ENCODE measurements around the gene FANCF. TPM values are rescaled to one million over a fixed set of nuclear protein-coding genes. Genes with fewer than 3 reads are reported as not detected.
A peak's percentile ranks its signal among the peaks of the same experiment; 100 is the strongest.

Gene FANCF
- total RNA-seq, 1 experiment from 2014 or later, result 15.0 TPM

- DNase-seq (ENCODE audit: low spot score), result no peak
- TF ChIP-seq CTCF (conservative IDR thresholded peaks at IDR 0.05; ENCODE audit: low read depth, low read length), result no peak
- no TSS peak for BruUV-seq (replicated peaks)
- Histone ChIP-seq H3K27ac (ENCODE audit: low read depth, low read length, poor library complexity, severe bottlenecking) (no peak overlapping the region), H3K4me1 (ENCODE audit: insufficient read depth, low read length, poor library complexity, severe bottlenecking) (no peaks in the 10 kb centered on the region), H3K9me3 (ENCODE audit: low read depth, low read length, poor library complexity, severe bottlenecking) (no peaks in the 10 kb centered on the region), H3K36me3 (ENCODE audit: insufficient read depth, low read length, poor library complexity, severe bottlenecking) (no peaks in the 10 kb centered on the region), H3K4me3 (ENCODE audit: low read depth, low read length, poor library complexity, severe bottlenecking) (no peak overlapping the region), H3K27me3 (replicated peaks; ENCODE audit: insufficient read depth, low read depth, low read length, poor library complexity) (peaks cover 50% of the 10 kb centered on the region)
- intact Hi-C loops (cut with micrococcal nuclease; ENCODE audit: unreplicated experiment), result no loop called here
- ChIA-PET CTCF (no interaction called here), POLR2A (ENCODE audit: low non-redundant PET) (no interaction called here)
Observed at GRCh38 chr11:22668005-22668796, 42.6 kb upstream of the FANCF start.

GRCh38 chr11:22666688-22667439 lies 41.2 kb upstream of the FANCF start:
- BruUV-seq (replicated peaks), result no TSS peak
- CTCF ChIA-PET, result no interaction called here

GRCh38 chr11:22666325-22666687 lies 40.7 kb upstream of the FANCF start, which contains the start of gene GAS2:
Gene GAS2, plus strand, starts transcription at chr11:22666611. Its CDS starts 8,259 bp downstream, at chr11:22674870.
- intact Hi-C loops (cut with micrococcal nuclease; ENCODE audit: unreplicated experiment), result loop anchor here (2.0 kb wide), 1 partner anchor 64 kb away; no protein-coding TSS in a partner anchor
- no TSS peak for BruUV-seq (replicated peaks)
- Histone ChIP-seq H3K27ac (ENCODE audit: low read depth, low read length, poor library complexity, severe bottlenecking) (no peak within 1 kb of the TSS), H3K27me3 (replicated peaks; ENCODE audit: insufficient read depth, low read depth, low read length, poor library complexity) (peaks cover 50% of the 10 kb centered on the region), H3K36me3 (ENCODE audit: insufficient read depth, low read length, poor library complexity, severe bottlenecking) (no peaks in the 10 kb centered on the region), H3K4me1 (ENCODE audit: insufficient read depth, low read length, poor library complexity, severe bottlenecking) (no peaks in the 10 kb centered on the region), H3K4me3 (ENCODE audit: low read depth, low read length, poor library complexity, severe bottlenecking) (peak within 1 kb of the TSS; percentile 42), H3K9me3 (ENCODE audit: low read depth, low read length, poor library complexity, severe bottlenecking) (no peaks in the 10 kb centered on the region)
- ChIA-PET CTCF (no interaction called here), POLR2A (ENCODE audit: low non-redundant PET) (no interaction called here)
- no peak for TF ChIP-seq CTCF (conservative IDR thresholded peaks at IDR 0.05; ENCODE audit: low read depth, low read length)
- no peak for TF ChIP-seq EZH2 (IDR thresholded peaks at IDR 0.05; ENCODE audit: borderline replicate concordance, low read depth, low read length, poor library complexity, severe bottlenecking)
- no peak for DNase-seq (ENCODE audit: low spot score)

More at GRCh38 chr11:22666688-22667439, 41.2 kb upstream of the FANCF start:
- peaks cover 50% of the 10 kb centered on the region for H3K27me3 ChIP-seq (replicated peaks; ENCODE audit: insufficient read depth, low read depth, low read length, poor library complexity)
- TF ChIP-seq EZH2 (IDR thresholded peaks at IDR 0.05; ENCODE audit: borderline replicate concordance, low read depth, low read length, poor library complexity, severe bottlenecking) (peak; percentile 26), CTCF (conservative IDR thresholded peaks at IDR 0.05; ENCODE audit: low read depth, low read length) (no peak)
- no peak overlapping the region for H3K27ac ChIP-seq (ENCODE audit: low read depth, low read length, poor library complexity, severe bottlenecking)
- H3K4me1 ChIP-seq (ENCODE audit: insufficient read depth, low read length, poor library complexity, severe bottlenecking), result no peaks in the 10 kb centered on the region
- DNase-seq (ENCODE audit: low spot score), result peak; percentile 33
- no peaks in the 10 kb centered on the region for H3K36me3 ChIP-seq (ENCODE audit: insufficient read depth, low read length, poor library complexity, severe bottlenecking)
- intact Hi-C loops (cut with micrococcal nuclease; ENCODE audit: unreplicated experiment), result loop anchor here (2.0 kb wide), 1 partner anchor 64 kb away; no protein-coding TSS in a partner anchor
- peak overlapping the region; percentile 42 for H3K4me3 ChIP-seq (ENCODE audit: low read depth, low read length, poor library complexity, severe bottlenecking)
- POLR2A ChIA-PET (ENCODE audit: low non-redundant PET), result no interaction called here
- H3K9me3 ChIP-seq (ENCODE audit: low read depth, low read length, poor library complexity, severe bottlenecking), result no peaks in the 10 kb centered on the region

Measured in A673 (cell line).